ENCODE results near the gene AP2B1.
"Not testable (repeated sequence)": the region's sequence is repeated elsewhere in the genome, so short reads cannot be mapped to it uniquely, and the experiment has no call there.

The AP2B1 gene

GRCh38 chr17:35577830-35578196 is 9.3 kb upstream of the AP2B1 start:
- no peak for DNase-seq

- DNase-seq, result peak; percentile 93
Measured at GRCh38 chr17:35578197-35578928, 8.8 kb upstream of the AP2B1 start, which contains the start of gene PEX12. PEX12 (minus strand) TSS chr17:35578571; CDS start chr17:35578021, 550 bp downstream.

- no peak for DNase-seq
Measured at GRCh38 chr17:35578929-35579432, 8.1 kb upstream of the AP2B1 start.

DNA sequence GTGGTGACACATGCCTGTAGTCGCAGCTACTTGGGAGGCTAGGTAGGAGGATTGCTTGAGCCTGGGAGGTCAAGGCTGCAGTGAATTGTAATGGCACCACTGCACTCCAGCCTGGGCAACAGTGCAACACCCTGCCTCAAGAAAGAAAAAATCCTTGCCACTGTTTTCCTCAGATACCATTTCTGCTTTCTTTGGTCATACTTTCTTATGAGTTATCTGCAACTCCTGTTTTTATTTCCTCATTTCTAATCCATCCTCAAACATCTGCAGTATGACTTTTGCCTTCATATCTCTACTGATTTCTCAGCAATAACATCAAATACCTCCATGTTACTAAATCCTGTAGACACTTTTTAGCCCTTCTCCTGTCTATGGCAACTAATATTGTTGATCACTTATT is 3.1 kb upstream of the AP2B1 start:
- DNase-seq, result no peak

DNA sequence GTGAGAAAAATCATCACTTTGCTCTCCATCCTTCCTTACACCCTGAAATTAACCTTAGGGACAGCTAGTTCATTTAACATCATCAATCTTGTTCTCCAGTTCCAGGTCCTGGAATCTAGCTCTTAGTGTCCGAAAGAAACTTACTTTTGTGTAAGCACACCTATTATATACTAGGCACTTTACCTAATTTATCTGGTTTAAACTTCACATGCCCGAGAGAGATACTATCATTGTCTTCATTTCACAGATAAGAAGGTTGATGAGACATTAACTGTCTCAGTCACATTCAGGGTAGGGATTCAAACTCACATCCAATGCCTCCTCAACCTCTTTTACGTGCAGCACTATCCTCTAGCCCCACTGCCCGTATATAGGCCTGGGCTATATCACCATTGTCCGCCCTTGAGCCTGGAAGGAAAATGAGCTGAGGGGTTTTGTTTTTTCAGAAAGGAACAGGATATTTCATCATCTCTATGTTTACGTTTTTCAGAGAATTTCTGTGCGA is 501 bp upstream of the AP2B1 start:
- DNase-seq, result no peak

GRCh38 chr17:35588196-35588920 is 1.2 kb downstream of the AP2B1 start:
- DNase-seq, result peak; percentile 53

GRCh38 chr17:35596072-35596471 is 8.9 kb downstream of the AP2B1 start:
- no peak for DNase-seq

DNA sequence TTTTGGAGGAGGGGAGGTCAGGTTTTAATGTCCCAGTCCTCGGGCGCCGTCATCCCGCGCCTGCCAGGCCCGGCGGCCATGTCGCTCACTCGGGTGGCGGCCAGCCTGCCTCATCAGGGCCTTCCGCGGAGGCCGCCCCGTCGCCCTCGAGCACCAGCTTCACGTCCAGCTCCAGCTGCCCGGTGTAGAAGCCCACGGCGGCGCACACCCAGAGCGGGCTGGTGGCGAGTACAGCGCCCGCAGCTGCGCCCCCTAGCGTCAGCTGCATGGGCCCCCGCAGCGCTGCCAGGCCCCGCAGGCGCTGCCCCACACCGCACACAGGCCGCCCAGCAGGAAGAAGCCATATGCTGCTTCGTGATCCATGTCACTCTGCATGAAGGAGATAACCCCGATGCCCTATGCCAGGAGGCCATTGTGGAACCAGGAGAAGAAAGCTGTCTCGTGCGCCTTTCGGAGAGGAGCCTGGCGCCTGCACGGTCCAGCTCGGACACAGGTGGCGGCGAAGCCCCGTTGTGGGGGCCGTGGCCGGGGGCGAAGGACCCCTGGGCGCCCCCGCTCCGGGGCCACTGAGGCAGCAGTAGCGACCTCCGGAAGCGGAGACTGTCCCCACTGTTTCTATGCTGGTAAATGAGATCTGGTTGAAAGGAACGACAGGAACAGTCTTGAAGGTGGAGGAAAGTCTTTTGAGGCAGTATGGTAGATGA is 9.6 kb downstream of the AP2B1 start:
- DNase-seq, result no peak

DNA sequence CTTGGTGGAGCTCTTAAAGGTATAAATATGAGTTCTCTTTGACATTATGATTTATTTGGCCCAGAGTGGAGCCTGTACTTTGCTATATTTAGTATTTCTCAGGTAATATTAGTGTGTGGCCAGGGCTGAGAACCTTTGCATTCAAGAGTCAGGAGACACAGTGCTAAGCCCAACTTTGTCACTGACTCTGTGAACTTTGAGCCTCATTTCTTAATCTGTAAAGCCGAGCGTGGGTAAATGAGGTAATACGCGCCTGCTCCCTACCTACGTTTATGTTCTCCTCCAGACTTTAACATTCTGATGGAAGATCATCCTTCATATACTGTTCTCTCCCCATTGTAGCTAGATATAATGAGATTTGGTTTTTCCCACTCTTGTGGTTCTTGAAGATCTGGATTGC is 10.5 kb downstream of the AP2B1 start:
- DNase-seq, result no peak

DNA sequence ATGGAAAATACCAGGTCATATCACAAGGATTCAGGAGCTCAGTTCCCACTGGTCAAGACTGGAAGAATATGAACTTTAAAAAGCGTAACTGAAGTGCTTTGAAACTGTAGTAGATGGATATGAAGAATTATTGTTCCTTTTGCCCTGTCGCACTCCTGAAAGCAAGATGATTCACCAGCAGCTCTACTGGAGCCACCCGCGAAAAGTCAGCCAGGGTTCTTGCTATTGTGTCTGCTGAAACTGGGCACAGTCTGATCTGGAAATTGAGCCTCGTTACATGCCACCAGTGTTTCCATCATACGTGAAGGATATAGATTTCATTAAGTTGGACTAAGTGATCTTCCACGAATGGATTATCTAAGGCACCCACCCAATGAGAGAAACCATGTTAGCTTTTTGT is 16.6 kb downstream of the AP2B1 start:
- no peak for DNase-seq

DNA sequence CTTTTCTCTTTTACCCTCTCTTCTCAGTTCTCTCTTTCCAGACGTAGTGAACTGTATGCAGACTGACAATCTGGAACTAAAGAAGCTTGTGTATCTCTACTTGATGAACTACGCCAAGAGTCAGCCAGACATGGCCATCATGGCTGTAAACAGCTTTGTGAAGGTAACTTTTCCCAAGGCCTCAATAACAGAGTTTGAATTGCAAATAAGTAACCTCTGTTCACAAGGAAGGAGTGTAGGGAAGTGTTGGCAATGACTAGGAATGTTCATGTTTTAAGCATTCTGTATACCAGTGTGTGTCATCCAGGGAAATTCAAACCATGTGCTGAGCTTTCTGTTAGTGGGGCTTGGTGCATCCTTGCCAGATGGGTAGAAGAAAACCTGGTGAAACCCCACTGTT is 18.6 kb downstream of the AP2B1 start:
- no peak for DNase-seq

DNA sequence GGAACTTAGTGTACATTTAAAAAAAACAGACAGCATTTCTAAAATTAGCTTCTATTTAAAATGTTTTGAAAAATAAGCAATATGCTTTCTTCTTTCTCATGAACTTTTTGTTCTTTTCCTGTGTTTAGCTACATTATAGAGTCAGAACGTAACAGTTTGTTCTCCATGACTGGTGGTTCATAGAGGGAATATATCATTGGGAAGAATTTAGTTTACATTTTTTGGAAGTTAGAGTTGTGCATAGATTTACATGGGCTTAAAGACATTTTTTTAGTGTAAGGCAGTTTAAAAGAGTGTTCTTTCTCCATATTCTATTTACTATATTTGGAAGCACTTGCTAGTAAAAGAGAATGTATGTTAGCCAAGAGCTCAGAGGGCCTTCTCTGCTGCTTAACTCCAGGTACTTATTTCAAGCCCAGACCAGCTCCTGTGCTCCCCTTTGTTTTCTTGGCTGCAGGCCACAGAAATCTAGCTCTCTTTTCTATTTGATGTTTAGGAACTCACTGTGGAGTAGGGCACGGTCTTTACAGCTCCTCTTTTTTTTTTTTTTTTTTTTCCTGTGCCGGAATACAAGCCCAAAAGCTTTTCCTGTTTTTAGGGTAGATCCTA is 20.2 kb downstream of the AP2B1 start:
- no peak for DNase-seq

DNA sequence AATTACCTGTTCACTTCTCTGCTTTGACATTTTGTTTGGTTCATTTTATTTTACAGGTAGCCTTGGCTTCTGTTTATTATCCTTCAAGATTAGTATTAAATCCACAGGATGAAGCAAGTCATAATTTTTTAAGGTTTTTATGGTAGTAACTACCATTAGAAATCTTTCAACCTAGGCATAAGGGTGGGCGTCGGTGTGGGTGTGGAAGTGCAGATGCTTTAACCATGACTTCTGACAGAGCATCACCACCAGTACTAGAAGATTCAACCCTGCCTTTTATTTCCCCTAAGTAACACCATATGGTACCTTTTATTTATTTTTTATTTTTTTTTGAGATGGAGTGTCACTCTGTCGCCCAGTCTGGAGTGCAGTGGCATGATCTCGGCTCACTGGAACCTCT is 22.7 kb downstream of the AP2B1 start:
- no peak for DNase-seq

GRCh38 chr17:35610746-35611145 is 23.6 kb downstream of the AP2B1 start:
- not testable (repeated sequence) for DNase-seq

DNA sequence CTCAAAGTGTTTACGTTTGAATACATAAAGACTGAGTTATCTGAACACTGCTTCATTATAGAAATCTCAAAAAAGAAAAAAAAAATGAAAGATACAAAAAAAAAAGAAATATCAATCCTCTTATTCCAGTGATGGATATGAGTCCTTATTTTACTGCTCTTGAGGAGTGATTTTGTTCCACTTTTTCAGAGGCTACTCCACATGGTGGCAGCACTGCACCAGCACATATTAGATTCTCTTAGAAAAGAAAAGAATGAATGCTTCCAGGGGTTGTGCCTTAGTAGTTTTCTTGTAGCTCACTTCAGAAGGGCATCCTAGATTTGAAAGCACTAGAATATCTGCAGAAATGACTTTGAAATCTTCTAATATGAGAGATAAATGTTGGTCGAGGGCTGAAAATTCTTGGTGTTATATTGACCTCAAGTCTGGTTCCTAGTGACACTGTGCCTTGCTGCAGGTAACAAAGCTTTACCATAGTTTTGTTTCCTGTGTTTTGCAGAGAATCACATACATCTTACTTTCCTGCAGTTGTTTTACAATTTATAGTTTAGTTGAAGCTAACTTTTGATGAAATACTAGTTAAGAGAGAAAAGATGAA is 25.9 kb downstream of the AP2B1 start:
- peak; percentile 31 for DNase-seq

DNA sequence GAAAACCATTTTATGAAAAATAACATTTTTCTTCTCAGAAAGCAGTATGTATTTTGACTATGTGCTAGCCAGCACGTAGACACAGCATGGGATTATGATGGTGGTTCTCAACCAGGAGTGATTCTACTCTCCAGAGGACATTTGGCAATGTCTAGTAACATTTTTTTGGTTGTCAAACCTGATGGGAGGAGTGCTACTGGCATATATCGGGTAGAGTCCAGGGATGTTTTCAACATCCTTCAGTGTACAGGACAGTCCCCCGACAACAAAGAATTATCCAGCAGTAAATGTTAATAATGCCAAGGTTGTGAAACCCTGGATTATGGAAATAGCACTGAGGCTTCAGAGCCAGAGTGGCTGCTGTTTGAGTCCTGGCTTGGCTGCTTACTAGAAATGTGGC is 27.7 kb downstream of the AP2B1 start:
- DNase-seq, result no peak

GRCh38 chr17:35616536-35616935 is 29.4 kb downstream of the AP2B1 start:
- no peak for DNase-seq

- no peak for DNase-seq
Measured at GRCh38 chr17:35617505-35617904, 30.4 kb downstream of the AP2B1 start.

- no peak for DNase-seq
Measured at GRCh38 chr17:35618628-35619027, 31.5 kb downstream of the AP2B1 start.

GRCh38 chr17:35621768-35622167 is 34.6 kb downstream of the AP2B1 start:
- DNase-seq, result no peak

DNA sequence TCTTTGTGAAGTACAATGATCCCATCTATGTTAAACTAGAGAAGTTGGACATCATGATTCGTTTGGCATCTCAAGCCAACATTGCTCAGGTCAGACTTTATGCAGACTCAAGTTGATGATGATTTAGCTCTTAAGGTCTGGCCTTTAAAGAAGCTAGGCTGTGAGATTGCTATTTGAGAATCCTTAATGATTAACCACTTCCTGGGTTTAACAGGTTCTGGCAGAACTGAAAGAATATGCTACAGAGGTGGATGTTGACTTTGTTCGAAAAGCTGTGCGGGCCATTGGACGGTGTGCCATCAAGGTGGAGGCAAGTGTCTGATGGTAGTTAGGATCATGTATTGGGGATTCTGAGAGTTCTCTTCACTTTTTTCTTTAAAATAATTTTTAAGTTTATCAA is 40.3 kb downstream of the AP2B1 start:
- DNase-seq, result no peak

- no peak for DNase-seq
Measured at GRCh38 chr17:35630530-35631148, 43.5 kb downstream of the AP2B1 start.
